IPS DF 6.9 (cell line): ENCODE data around the gene ENG.
"Not testable (repeated sequence)": the region's sequence is repeated elsewhere in the genome, so short reads cannot be mapped to it uniquely, and the experiment has no call there.

Experiments used
- DNase-seq: peaks from one replicate; pipeline ENCODE4 v3.0.0-alpha.2; 2013; ENCODE audit warnings: low read depth, low spot score
- H3K27ac ChIP-seq: one replicate; pipeline ENCODE4 v1.5.1; 2013; ENCODE audit warnings: low read length, control low read depth
- H3K27me3 ChIP-seq: 2 replicates; pipeline ENCODE4 v1.6.1; 2013; ENCODE audit warnings: mild to moderate bottlenecking, low read length; ENCODE audit not compliant: control insufficient read depth, insufficient read depth
- H3K36me3 ChIP-seq: 2 replicates; pipeline ENCODE4 v1.6.1; 2013; ENCODE audit warnings: low read length; ENCODE audit not compliant: control insufficient read depth, insufficient read depth
- H3K4me1 ChIP-seq: 2 replicates; pipeline ENCODE4 v1.6.1; 2013; ENCODE audit warnings: low read length; ENCODE audit not compliant: control insufficient read depth, insufficient read depth
- H3K4me3 ChIP-seq: 2 replicates; pipeline ENCODE4 v1.5.1; 2013; ENCODE audit warnings: mild to moderate bottlenecking, low read length
- H3K9me3 ChIP-seq: 2 replicates; pipeline ENCODE4 v1.6.1; 2013; ENCODE audit warnings: low read length, inconsistent platforms; ENCODE audit not compliant: control insufficient read depth, insufficient read depth
- WGBS: extraction: QIAGEN DNeasy Blood & Tissue Kit; methylation state at CpG from one replicate; pipeline ENCODE4 v1.1.7; 2013; ENCODE audit warnings: mixed read lengths, missing lambda C conversion rate; ENCODE audit not compliant: insufficient read length, insufficient coverage; 5-methylcytosine and 5-hydroxymethylcytosine counted together

Gene ENG

GRCh38 chr9:127853312-127854183, 910 bp downstream of the ENG start:
- whole genome bisulfite sequencing = no CpG with 5 or more reads among the region's 13 CpGs
- DNase-seq = no peak
- Histone ChIP-seq H3K4me3 (no peak overlapping the region), H3K27me3 (no peaks in the 10 kb centered on the region), H3K27ac (no peak overlapping the region), H3K36me3 (no peaks in the 10 kb centered on the region), H3K9me3 (no peaks in the 10 kb centered on the region), H3K4me1 (peaks cover 3% of the 10 kb centered on the region)

- no peak for DNase-seq
- Histone ChIP-seq H3K27me3 (no peaks in the 10 kb centered on the region), H3K36me3 (no peaks in the 10 kb centered on the region), H3K4me3 (no peak overlapping the region), H3K27ac (no peak overlapping the region), H3K4me1 (peaks cover 3% of the 10 kb centered on the region; the same call in 1 of the 2 replicates), H3K9me3 (no peaks in the 10 kb centered on the region)
- WGBS = no CpG with 5 or more reads among the region's 9 CpGs
These were observed 1.6 kb downstream of the ENG start for GRCh38 chr9:127852829-127853228.

- H3K4me3 ChIP-seq = no peak overlapping the region
- H3K27ac ChIP-seq = no peak overlapping the region
- no CpG with 5 or more reads among the region's 17 CpGs for WGBS
- H3K9me3 ChIP-seq = no peaks in the 10 kb centered on the region
- no peak for DNase-seq
- H3K4me1 ChIP-seq = peaks cover 3% of the 10 kb centered on the region; the same call in 1 of the 2 replicates
- 0 out of 2 replicates have a peak, but pooled peaks cover 2% of the 10 kb centered on the region for H3K36me3 ChIP-seq
- H3K27me3 ChIP-seq = no peaks in the 10 kb centered on the region
These were observed 4.1 kb downstream of the ENG start for GRCh38 chr9:127850286-127850830.

- no CpG with 5 or more reads among the region's 10 CpGs for WGBS
- H3K36me3 ChIP-seq = 0 out of 2 replicates have a peak, but pooled peaks cover 2% of the 10 kb centered on the region
- H3K27me3 ChIP-seq = no peaks in the 10 kb centered on the region
- H3K4me3 ChIP-seq = no peak overlapping the region
- no peaks in the 10 kb centered on the region for H3K9me3 ChIP-seq
- no peak overlapping the region for H3K27ac ChIP-seq
- H3K4me1 ChIP-seq = no peaks in the 10 kb centered on the region; the same call in 1 of the 2 replicates
- DNase-seq = no peak
These were observed 5.5 kb downstream of the ENG start for GRCh38 chr9:127848756-127849504.

- H3K9me3 ChIP-seq = no peaks in the 10 kb centered on the region
- no CpG with 5 or more reads among the region's 12 CpGs for WGBS
- no peak overlapping the region for H3K4me3 ChIP-seq
- H3K27me3 ChIP-seq = no peaks in the 10 kb centered on the region
- H3K36me3 ChIP-seq = 0 out of 2 replicates have a peak, but pooled peaks cover 2% of the 10 kb centered on the region
- DNase-seq = no peak
- no peak overlapping the region for H3K27ac ChIP-seq
- no peaks in the 10 kb centered on the region for H3K4me1 ChIP-seq
These were observed 6.4 kb downstream of the ENG start for GRCh38 chr9:127847833-127848755.

- no peaks in the 10 kb centered on the region for H3K27me3 ChIP-seq
These were observed 7.3 kb downstream of the ENG start for GRCh38 chr9:127847178-127847510.

GRCh38 chr9:127846443-127847177, 7.8 kb downstream of the ENG start:
- H3K9me3 ChIP-seq = no peaks in the 10 kb centered on the region
- no peak overlapping the region for H3K4me3 ChIP-seq
- whole genome bisulfite sequencing = no CpG with 5 or more reads among the region's 18 CpGs
- H3K27ac ChIP-seq = no peak overlapping the region
- no peaks in the 10 kb centered on the region for H3K27me3 ChIP-seq
- no peaks in the 10 kb centered on the region for H3K4me1 ChIP-seq
- 0 out of 2 replicates have a peak, but pooled peaks cover 2% of the 10 kb centered on the region for H3K36me3 ChIP-seq
- no peak for DNase-seq

More at GRCh38 chr9:127847178-127847510, 7.3 kb downstream of the ENG start:
- no peak overlapping the region for H3K27ac ChIP-seq
- no peaks in the 10 kb centered on the region for H3K9me3 ChIP-seq
- 0 out of 2 replicates have a peak, but pooled peaks cover 2% of the 10 kb centered on the region for H3K36me3 ChIP-seq
- no peak for DNase-seq
- no peak overlapping the region for H3K4me3 ChIP-seq
- no CpG with 5 or more reads among the region's 6 CpGs for WGBS
- H3K4me1 ChIP-seq = no peaks in the 10 kb centered on the region

- H3K4me3 ChIP-seq, DNase-seq, H3K9me3 ChIP-seq, H3K27ac ChIP-seq, H3K36me3 ChIP-seq, H3K27me3 ChIP-seq, H3K4me1 ChIP-seq: not testable (repeated sequence)
- WGBS = no CpG with 5 or more reads among the region's 4 CpGs
These were observed 8.8 kb downstream of the ENG start for GRCh38 chr9:127845619-127846018.

GRCh38 chr9:127844821-127845359, 9.6 kb downstream of the ENG start:
- no peak overlapping the region for H3K4me3 ChIP-seq
- H3K9me3 ChIP-seq = no peaks in the 10 kb centered on the region
- H3K27ac ChIP-seq = no peak overlapping the region
- no peaks in the 10 kb centered on the region for H3K4me1 ChIP-seq
- DNase-seq = no peak
- 0 out of 2 replicates have a peak, but pooled peaks cover 2% of the 10 kb centered on the region for H3K36me3 ChIP-seq
- H3K27me3 ChIP-seq = no peaks in the 10 kb centered on the region
- WGBS = no CpG with 5 or more reads among the region's 16 CpGs
